GM19351 (cell line): Measurements from ENCODE around the gene ELOF1.

Experiments
- ATAC-seq: cut with Tn5 transposase; IDR thresholded peaks from one replicate; pipeline ENCODE4 v1.9.1; 2021; ENCODE audit warnings: mild to moderate bottlenecking, moderate library complexity; ENCODE audit not compliant: unreplicated experiment

ELOF1 gene

GRCh38 chr19:11535792-11536595 lies 23.0 kb downstream of the ELOF1 start:
- ATAC-seq = no peak

DNA sequence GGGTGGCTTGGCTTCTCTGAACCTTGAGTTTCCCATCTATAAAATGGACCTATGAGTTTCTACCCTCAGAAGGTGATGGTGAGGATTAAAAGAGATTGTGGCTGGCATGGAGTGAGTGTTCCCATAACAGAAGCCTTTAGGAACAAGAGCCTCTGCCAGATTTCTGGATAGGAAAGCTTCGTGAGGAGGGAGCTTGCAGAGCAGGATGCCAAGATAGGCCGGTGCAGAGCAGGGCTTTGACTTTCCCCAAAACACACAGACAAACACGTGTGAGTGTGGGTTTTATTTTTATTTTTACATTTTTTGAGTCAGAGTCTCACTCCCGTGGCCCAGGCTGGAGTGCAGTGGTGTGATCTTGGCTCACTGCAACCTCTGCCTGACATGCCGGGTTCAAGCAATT lies 24.1 kb downstream of the ELOF1 start:
- ATAC-seq = no peak

DNA sequence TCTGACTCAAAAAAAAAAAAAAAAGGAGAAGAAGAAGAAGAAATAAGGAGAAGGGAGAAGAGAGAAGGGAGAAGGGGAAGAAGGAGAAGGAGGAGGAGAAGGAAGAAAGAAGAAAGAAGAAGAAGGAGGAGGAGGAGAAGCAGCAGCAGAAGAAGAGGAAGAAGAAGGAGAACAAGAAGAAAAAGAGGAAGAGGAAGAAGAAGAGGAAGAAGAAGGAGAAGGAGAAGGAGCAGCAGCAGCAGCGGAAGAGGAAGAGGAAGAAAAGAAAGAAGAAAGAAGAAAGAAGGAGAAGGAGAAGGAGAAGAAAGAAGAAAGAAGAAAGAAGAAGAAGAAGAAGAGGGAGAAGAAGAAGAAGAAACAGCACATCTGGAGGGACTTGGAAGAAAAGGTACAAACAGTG lies 24.5 kb downstream of the ELOF1 start:
- ATAC-seq = no peak

- no peak for ATAC-seq
Observed at GRCh38 chr19:11530432-11530831, 28.6 kb downstream of the ELOF1 start.

DNA sequence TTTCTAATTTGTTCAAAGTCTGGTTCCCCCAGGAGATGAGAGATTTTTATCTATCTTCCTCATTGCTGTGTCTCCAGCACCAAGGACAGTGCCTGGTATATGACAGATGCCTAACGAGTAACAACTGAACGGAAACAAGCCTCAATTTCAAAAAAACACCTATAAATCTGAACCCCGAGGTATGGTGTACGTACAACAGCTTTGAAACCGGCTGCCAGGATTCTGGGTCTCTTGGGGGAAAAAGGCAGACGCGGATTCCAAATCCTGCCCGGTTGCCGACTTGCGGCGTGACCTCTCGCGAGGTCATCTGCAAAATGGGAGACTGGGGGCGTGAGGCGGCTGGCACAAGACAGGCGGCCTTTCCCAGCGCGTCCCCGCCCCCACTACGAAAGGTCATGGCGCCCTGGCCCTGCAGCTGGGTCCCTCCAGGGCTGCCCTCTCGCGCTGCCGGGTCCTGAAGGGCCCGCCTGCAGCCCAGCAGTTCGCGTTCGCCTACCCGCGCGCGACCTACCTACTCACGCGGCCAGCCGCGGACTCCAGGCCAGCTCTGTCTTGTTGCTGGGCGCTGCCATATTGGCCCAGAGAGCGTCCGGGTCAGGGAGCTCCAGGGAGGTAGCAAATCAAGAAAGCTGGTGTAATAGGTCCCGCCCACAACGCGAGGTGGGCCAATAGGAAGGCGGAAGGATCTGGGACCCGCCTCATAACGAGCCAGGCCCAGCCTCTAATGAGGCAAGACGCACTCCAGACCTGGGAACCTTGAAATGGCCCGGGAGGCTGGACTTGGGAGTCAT lies 30.3 kb downstream of the ELOF1 start, which contains the start of gene ECSIT:
Gene ECSIT (minus strand): TSS at position 584 of the 791 bp plus-strand sequence. CDS start 9,964 bp downstream, outside the sequence.
- peak; percentile 98 for ATAC-seq

DNA sequence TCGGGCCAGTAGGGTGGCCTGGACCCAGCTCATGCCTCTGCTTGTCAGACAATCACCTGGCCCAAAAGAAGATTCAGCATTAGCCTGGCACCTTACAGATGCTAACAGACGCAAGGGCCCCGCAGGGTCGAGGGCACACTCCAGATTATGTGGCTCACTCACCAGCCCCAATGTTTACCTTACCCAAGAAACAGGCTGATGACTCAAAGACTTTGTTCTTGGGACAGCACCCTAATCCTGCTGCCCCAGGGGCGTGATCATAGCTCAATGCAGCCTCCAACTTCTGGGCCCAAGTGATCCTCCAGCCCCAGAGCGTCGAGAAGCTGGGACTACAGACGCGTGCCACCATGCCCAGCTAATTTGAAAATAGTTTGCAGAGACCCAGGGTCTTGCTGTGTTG lies 39.9 kb downstream of the ELOF1 start:
- no peak for ATAC-seq

GRCh38 chr19:11513946-11514345 lies 45.1 kb downstream of the ELOF1 start:
- no peak for ATAC-seq

DNA sequence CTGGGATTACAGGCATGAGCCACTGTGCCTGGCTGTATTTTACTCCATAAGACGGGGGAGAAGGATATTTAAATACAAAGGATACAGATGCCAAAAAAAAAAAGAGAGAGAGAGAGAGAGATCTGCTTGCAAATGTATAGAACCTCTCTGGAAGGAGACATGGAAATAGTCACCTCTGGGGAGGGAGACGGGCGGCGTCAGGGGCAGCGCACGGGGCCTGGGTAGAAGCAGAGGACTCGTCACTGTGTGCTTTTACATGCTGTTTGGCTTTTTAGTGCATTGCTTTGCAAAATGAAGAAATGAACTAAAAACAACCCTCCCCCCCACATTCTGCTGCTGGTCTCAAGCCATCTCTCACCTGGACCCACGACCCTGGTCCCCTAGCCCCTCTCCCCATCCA lies 48.6 kb downstream of the ELOF1 start:
- no peak for ATAC-seq

GRCh38 chr19:11507370-11508078 lies 51.5 kb downstream of the ELOF1 start:
- no peak for ATAC-seq

DNA sequence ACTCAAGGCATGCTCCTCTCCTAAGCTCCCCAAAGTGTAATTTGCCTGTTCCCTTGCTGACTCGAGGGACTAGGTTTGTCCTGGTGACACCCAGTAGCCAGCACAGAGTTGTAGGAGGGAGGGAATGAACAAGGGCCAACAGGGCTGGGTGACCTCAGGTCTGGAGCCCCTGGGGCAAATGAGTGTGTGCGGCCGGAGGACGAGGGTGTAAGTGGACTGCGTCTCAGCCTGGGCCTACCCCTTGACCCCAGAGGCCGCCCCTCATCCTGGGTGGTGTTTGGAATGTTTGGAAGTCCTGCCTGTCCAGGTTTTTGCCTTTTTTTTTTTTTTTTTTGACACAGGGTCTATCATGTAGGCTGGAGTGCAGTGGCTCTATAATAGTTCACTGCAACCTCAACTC lies 52.1 kb downstream of the ELOF1 start:
- ATAC-seq = no peak

DNA sequence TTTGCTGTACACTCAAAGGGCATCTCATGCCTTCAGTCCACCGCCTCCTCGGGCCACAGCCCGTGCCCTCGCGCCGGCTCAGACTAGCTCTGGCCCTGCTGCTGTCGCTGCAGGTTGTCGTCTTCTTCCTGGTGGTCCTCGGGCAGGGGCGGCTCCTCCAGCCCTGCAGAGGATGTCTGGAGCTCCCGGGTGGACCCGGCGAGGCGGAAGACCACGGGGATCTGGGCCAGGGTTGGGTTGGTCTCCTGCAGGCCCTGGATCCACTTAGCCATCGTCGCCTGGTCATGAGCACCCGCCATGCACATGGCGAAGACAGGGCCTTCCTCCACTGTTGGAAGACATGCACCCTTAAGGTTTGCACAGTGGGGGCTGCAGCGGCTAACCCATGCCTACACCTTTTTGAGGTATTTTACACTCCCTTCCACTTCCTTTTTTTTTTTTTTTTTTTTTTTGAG lies 52.9 kb downstream of the ELOF1 start:
- ATAC-seq = peak; percentile 17

GRCh38 chr19:11505504-11506100 lies 53.4 kb downstream of the ELOF1 start, which contains the start of gene ZNF653:
ZNF653 (minus strand) TSS chr19:11505839; CDS start chr19:11505786, 53 bp downstream.
- peak; percentile 49 for ATAC-seq

GRCh38 chr19:11505032-11505503 lies 54.0 kb downstream of the ELOF1 start:
- peak; percentile 92 for ATAC-seq

DNA sequence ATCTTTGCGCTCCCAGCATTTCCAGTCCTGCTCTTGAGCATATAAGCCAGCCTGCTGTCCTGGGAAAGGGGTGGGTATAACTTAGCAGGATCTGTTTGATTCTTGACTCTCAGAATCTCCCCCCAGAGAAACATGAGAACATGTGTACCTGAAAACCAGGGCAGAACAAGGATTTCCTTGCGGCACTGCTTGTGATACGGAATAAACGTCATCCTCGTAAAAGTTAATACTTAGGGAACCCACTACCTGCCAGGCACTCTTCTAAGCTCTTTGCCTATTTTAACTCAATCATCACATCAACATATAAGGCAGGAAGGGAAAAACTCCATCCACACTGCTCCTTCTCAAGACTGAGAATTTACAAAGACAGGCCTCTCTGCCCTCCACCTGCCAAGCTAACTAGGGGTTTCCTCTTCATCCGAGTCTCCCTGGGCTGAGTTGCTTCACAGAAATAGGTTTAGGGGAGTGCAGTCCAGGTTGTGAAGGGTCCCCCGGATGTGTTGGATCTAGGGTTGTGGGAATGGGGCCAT lies 54.5 kb downstream of the ELOF1 start:
- ATAC-seq = no peak
